Measurements from ENCODE around the gene SHROOM2. TPM values are rescaled to one million over a fixed set of nuclear protein-coding genes. Genes with fewer than 3 reads are reported as not detected.
"Not testable (repeated sequence)": the region's sequence is repeated elsewhere in the genome, so short reads cannot be mapped to it uniquely, and the experiment has no call there.

SHROOM2 gene
- total RNA-seq, 4 donors from 2014 or later, result 0.67 to 2.3 (median 1.6) TPM

GRCh38 chrX:9807355-9808182, 21.3 kb downstream of the SHROOM2 start:
- ATAC-seq, result no peak
- Histone ChIP-seq H3K4me3 (no peak overlapping the region), H3K4me1 (no peaks in the 10 kb centered on the region), H3K9me3 (no peaks in the 10 kb centered on the region), H3K36me3 (no peaks in the 10 kb centered on the region), H3K27me3 (no peaks in the 10 kb centered on the region), H3K27ac (no peak overlapping the region)
- TF ChIP-seq POLR2A (IDR thresholded peaks at IDR 0.05) (no peak), POLR2AphosphoS5 (IDR thresholded peaks at IDR 0.05) (no peak), CTCF (IDR thresholded peaks at IDR 0.05) (no peak), EP300 (IDR thresholded peaks at IDR 0.05) (no peak)
- WGBS, 2 donors (ENCODE audit: low coverage in 1 of 2), result 52 to 80% methylated on average over 1 to 5 of the region's 14 CpGs

- not testable (repeated sequence) for H3K4me3 ChIP-seq, H3K27me3 ChIP-seq, H3K27ac ChIP-seq, H3K9me3 ChIP-seq, ATAC-seq, H3K4me1 ChIP-seq, H3K36me3 ChIP-seq
- 70 to 85% methylated on average over 2 to 5 of the region's 5 CpGs for WGBS, 2 donors (ENCODE audit: low coverage in 1 of 2)
Observed at GRCh38 chrX:9809876-9810275, 23.6 kb downstream of the SHROOM2 start.

- H3K9me3 ChIP-seq, H3K27ac ChIP-seq, H3K27me3 ChIP-seq, H3K36me3 ChIP-seq, ATAC-seq, H3K4me3 ChIP-seq, H3K4me1 ChIP-seq: not testable (repeated sequence)
- WGBS, 2 donors (ENCODE audit: low coverage in 1 of 2), result 94% methylated on average over 3 of the region's 3 CpGs; no CpG with 5 or more reads in 1 of the 2 donors
Observed at GRCh38 chrX:9811086-9811485, 24.9 kb downstream of the SHROOM2 start.

GRCh38 chrX:9816084-9816700, 30.0 kb downstream of the SHROOM2 start:
- Histone ChIP-seq H3K36me3 (no peaks in the 10 kb centered on the region), H3K27me3 (no peaks in the 10 kb centered on the region), H3K27ac (no peak overlapping the region), H3K4me3 (no peak overlapping the region), H3K9me3 (no peaks in the 10 kb centered on the region), H3K4me1 (no peaks in the 10 kb centered on the region)
- no peak for ATAC-seq
- WGBS, 2 donors (ENCODE audit: low coverage in 1 of 2), result 66 to 100% methylated on average over 2 to 3 of the region's 10 CpGs
- no peak for TF ChIP-seq CTCF (IDR thresholded peaks at IDR 0.05)
- no peak for TF ChIP-seq POLR2A (IDR thresholded peaks at IDR 0.05)
- TF ChIP-seq POLR2AphosphoS5 (IDR thresholded peaks at IDR 0.05), result no peak
- no peak for TF ChIP-seq EP300 (IDR thresholded peaks at IDR 0.05)

GRCh38 chrX:9821572-9821971, 35.3 kb downstream of the SHROOM2 start:
- TF ChIP-seq CTCF (IDR thresholded peaks at IDR 0.05), result no peak
- TF ChIP-seq POLR2AphosphoS5 (IDR thresholded peaks at IDR 0.05), result no peak
- TF ChIP-seq POLR2A (IDR thresholded peaks at IDR 0.05), result no peak
- TF ChIP-seq EP300 (IDR thresholded peaks at IDR 0.05), result no peak

GRCh38 chrX:9824554-9824953, 38.3 kb downstream of the SHROOM2 start:
- H3K9me3 ChIP-seq, result no peaks in the 10 kb centered on the region
- no peaks in the 10 kb centered on the region for H3K4me1 ChIP-seq
- H3K27me3 ChIP-seq, result no peaks in the 10 kb centered on the region
- H3K36me3 ChIP-seq, result no peaks in the 10 kb centered on the region
- 69 to 80% methylated on average over 1 to 11 of the region's 12 CpGs for WGBS, 2 donors (ENCODE audit: low coverage in 1 of 2)
- TF ChIP-seq POLR2A (IDR thresholded peaks at IDR 0.05), result no peak
- no peak for TF ChIP-seq EP300 (IDR thresholded peaks at IDR 0.05)
- TF ChIP-seq POLR2AphosphoS5 (IDR thresholded peaks at IDR 0.05), result no peak
- TF ChIP-seq CTCF (IDR thresholded peaks at IDR 0.05), result no peak
- H3K4me3 ChIP-seq, result no peak overlapping the region
- no peak overlapping the region for H3K27ac ChIP-seq
- ATAC-seq, result no peak

More at GRCh38 chrX:9821572-9821971, 35.3 kb downstream of the SHROOM2 start:
- no peaks in the 10 kb centered on the region for H3K4me1 ChIP-seq
- H3K36me3 ChIP-seq, result no peaks in the 10 kb centered on the region
- 75 to 81% methylated on average over 7 of the region's 7 CpGs for WGBS, 2 donors (ENCODE audit: low coverage in 1 of 2)
- no peak overlapping the region for H3K27ac ChIP-seq
- ATAC-seq, result no peak
- no peaks in the 10 kb centered on the region for H3K27me3 ChIP-seq
- no peak overlapping the region for H3K4me3 ChIP-seq
- no peaks in the 10 kb centered on the region for H3K9me3 ChIP-seq

Data from gastroesophageal sphincter (tissue), 4 donors.